Heart right ventricle (tissue), 16 donors: ENCODE measurements around the gene NKX2-8. TPM values are rescaled to one million over a fixed set of nuclear protein-coding genes. Genes with fewer than 3 reads are reported as not detected.
A peak's percentile ranks its signal among the peaks of the same experiment; 100 is the strongest.

ENCODE experiments used
- ATAC-seq, 8 donors: fragments of 200-7000 bp; cut with Tn5 transposase; one replicate each; pipeline ENCODE4 v1.9.1; 2020; ENCODE audit warnings: mild to moderate bottlenecking in 8 of 8, moderate library complexity in 8 of 8, moderate number of reproducible peaks in 1 of 8
- DNase-seq, 2 donors: peaks; one replicate each; pipeline ENCODE4 v3.0.0-alpha.2; 2020
- H3K27ac ChIP-seq, 10 donors: fragments of 200-600 bp; sonication (generic) in 2 of 10; one replicate each; pipeline versions ENCODE4 v1.5.0 to v1.8.0; 2020 to 2022; ENCODE audit warnings: mild to moderate bottlenecking in 3 of 10
- H3K27me3 ChIP-seq, 7 donors: fragments of 200-600 bp; one replicate each; pipeline ENCODE4 v1.8.0; 2021 to 2022; ENCODE audit warnings: mild to moderate bottlenecking in 2 of 7
- H3K36me3 ChIP-seq, 9 donors: fragments of 200-600 bp; sonication (generic) in 1 of 9; one replicate each; pipeline versions ENCODE4 v1.5.0 to v1.8.0; 2020 to 2022; ENCODE audit warnings: mild to moderate bottlenecking in 2 of 9
- H3K4me1 ChIP-seq, 9 donors: fragments of 200-600 bp; sonication (generic) in 1 of 9; one replicate each; pipeline versions ENCODE4 v1.5.0 to v1.8.0; 2020 to 2022; ENCODE audit warnings: mild to moderate bottlenecking in 4 of 9
- H3K4me3 ChIP-seq, 10 donors: fragments of 200-600 bp; sonication (generic) in 2 of 10; one replicate each; pipeline versions ENCODE4 v1.5.0 to v1.8.0; 2020 to 2022; ENCODE audit warnings: mild to moderate bottlenecking in 7 of 10, moderate library complexity in 2 of 10
- H3K9me3 ChIP-seq, 11 donors: fragments of 200-600 bp in 10 of 11; sonication (generic) in 2 of 11; one replicate each; pipeline versions ENCODE4 v1.5.0 to v1.8.0; 2013 to 2022; ENCODE audit warnings: mild to moderate bottlenecking in 2 of 11, control low read depth in 1 of 11, moderate library complexity in 1 of 11
- CTCF ChIP-seq, 9 donors: fragments of 200-600 bp; sonication (generic) in 2 of 9; IDR thresholded peaks; one replicate each; pipeline versions ENCODE4 v1.5.0 to v1.8.0; 2021 to 2022; ENCODE audit warnings: antibody characterized with exemption in 9 of 9, mild to moderate bottlenecking in 5 of 9, moderate library complexity in 1 of 9
- WGBS, 2 donors: extraction: QIAGEN DNeasy Blood & Tissue Kit; methylation state at CpG; one replicate each; pipeline ENCODE4 v1.1.7; 2013; ENCODE audit warnings: inconsistent platforms in 1 of 2; 5-methylcytosine and 5-hydroxymethylcytosine counted together
- intact Hi-C, 10 donors: fragments of 100-400 bp; cut with DNase I; formaldehyde crosslinking; loops; one replicate each; pipeline versions ENCODE4 v1.11.1 to v1.14.2; 2022
- polyA plus RNA-seq, 2 donors: library from polyadenylated mRNA; stranded (reverse); fragments of 200-250 nt; gene quantifications; one replicate each; pipeline ENCODE4 v1.2.3, GENCODE V29; 2013
- total RNA-seq, 10 donors: library from RNA; stranded (reverse); fragmentation: NEBNext Ultra II Directional in 3 of 10; extraction: Animal tissue kit (Norgen Biotek cat#: 25700) in 3 of 10; gene quantifications; one replicate each; pipeline versions ENCODE4 v1.2.1 to v1.2.4, GENCODE V29; 2021 to 2023
- donor health status: Arrhythmogenic right ventricular cardiomyopathy.
- donor health status: ischemic (EF 13 %, LVEDD 7.1; RV severe dilation, severe dysfunction).
- donor health status: healthy with polysubstance abuse.
- donor health status: DM: no; HTN: yes; CAD: no.
- donor health status: DM: no; HTN: no; CAD: no.
- donor health status: ischemic (EF 25% LVEDD 6.9; RV normal size, moderate dysfunction).
- donor health status: ischemic (EF 25% LVEDD 5.7; RV mildly dilated, moderate dysfunction).
- donor health status: healthy.
- donor health status: DM: yes; HTN: yes; CAD: no.
- donor health status: Ischemic cardiomyopathy.
- donor health status: ischemic (EF 35%, LVEDD 5.7; RV mildly dilated, moderate dysfunction).
- donor health status: nonischemic (EF 11% LVEDD 7.7; RV severe dilation, severe dysfunction).
- donor health status: DM: yes; HTN: yes; CAD: no.
- donor health status: PGD.
- donor health status: ischemic (EF 29% LVEDD 5.4; RV normal size, mild dysfunction).
- donor health status: nonischemic (EF 23%, LVEDD 6.1; RV moderate dilation, normal function).

The NKX2-8 gene
- total and polyA plus RNA-seq, 12 donors: not detected

- ATAC-seq: peak in 2 of 8 donors; percentile 9 to 25
- no peaks in the 10 kb centered on the region for H3K36me3 ChIP-seq
- no peak overlapping the region for H3K4me3 ChIP-seq
- peaks cover 0 to 16% (median 0%) of the 10 kb centered on the region in 11 donors for H3K9me3 ChIP-seq
- no peaks in the 10 kb centered on the region for H3K4me1 ChIP-seq
- H3K27me3 ChIP-seq: peaks cover 0 to 33% (median 4%) of the 10 kb centered on the region in 7 donors
- no peak overlapping the region for H3K27ac ChIP-seq
- 54 to 58% methylated on average over 5 of the region's 5 CpGs for WGBS, 2 donors
- no peak for DNase-seq
- intact Hi-C loops: no loop called here
- TF ChIP-seq CTCF (IDR thresholded peaks at IDR 0.05): no peak
These were observed 35.4 kb upstream of the NKX2-8 start for GRCh38 chr14:36617824-36618223.

GRCh38 chr14:36605506-36605857, 23.1 kb upstream of the NKX2-8 start:
- Histone ChIP-seq H3K4me1 (no peaks in the 10 kb centered on the region), H3K4me3 (no peak overlapping the region), H3K27ac (no peak overlapping the region), H3K27me3 (peaks cover 0 to 51% (median 27%) of the 10 kb centered on the region in 7 donors), H3K36me3 (no peaks in the 10 kb centered on the region), H3K9me3 (peaks cover 0 to 5% (median 0%) of the 10 kb centered on the region in 11 donors)
- intact Hi-C loops: loop anchor here in 5 of 10 donors (5.0 to 10.0 kb wide), 3 partner anchors 48 to 53 kb away; no protein-coding TSS in a partner anchor
- WGBS, 2 donors: 58 to 67% methylated on average over 1 of the region's 1 CpG
- TF ChIP-seq CTCF (IDR thresholded peaks at IDR 0.05): no peak
- no peak for DNase-seq
- ATAC-seq: no peak

- ATAC-seq (peak in 4 of 8 donors; percentile 34 to 58 (median 38)), DNase-seq (peak in 1 of 2 donors; percentile 41)
- peaks cover 0 to 53% (median 32%) of the 10 kb centered on the region in 7 donors for H3K27me3 ChIP-seq
- no peaks in the 10 kb centered on the region for H3K9me3 ChIP-seq
- H3K36me3 ChIP-seq: no peaks in the 10 kb centered on the region
- H3K4me3 ChIP-seq: no peak overlapping the region
- peak; percentile 48 to 78 (median 77) for TF ChIP-seq CTCF (IDR thresholded peaks at IDR 0.05)
- no peaks in the 10 kb centered on the region for H3K4me1 ChIP-seq
- intact Hi-C loops: loop anchor here in 5 of 10 donors (5.0 to 10.0 kb wide), 3 partner anchors 48 to 53 kb away; no protein-coding TSS in a partner anchor
- WGBS, 2 donors: 0 to 1% methylated on average over 4 of the region's 4 CpGs
- H3K27ac ChIP-seq: no peak overlapping the region
These were observed 22.5 kb upstream of the NKX2-8 start for GRCh38 chr14:36604757-36605505.

GRCh38 chr14:36600431-36600830, 18.0 kb upstream of the NKX2-8 start:
- intact Hi-C loops: loop anchor here in 2 of 10 donors (10.0 kb wide), 1 partner anchor 46 kb away; no protein-coding TSS in a partner anchor
- Histone ChIP-seq H3K27me3 (peaks cover 0 to 67% (median 60%) of the 10 kb centered on the region in 7 donors), H3K27ac (no peak overlapping the region), H3K36me3 (no peaks in the 10 kb centered on the region), H3K9me3 (no peaks in the 10 kb centered on the region), H3K4me3 (no peak overlapping the region), H3K4me1 (no peaks in the 10 kb centered on the region)
- no peak for ATAC-seq
- no peak for TF ChIP-seq CTCF (IDR thresholded peaks at IDR 0.05)
- 19 to 25% methylated on average over 3 of the region's 3 CpGs for WGBS, 2 donors
- DNase-seq: no peak
